Measurements from ENCODE around the gene RPLP1. TPM values are rescaled to one million over a fixed set of nuclear protein-coding genes. Genes with fewer than 3 reads are reported as not detected.

Gene RPLP1
- total RNA-seq, 1 donor from 2014 or later = 1,299 TPM

DNA sequence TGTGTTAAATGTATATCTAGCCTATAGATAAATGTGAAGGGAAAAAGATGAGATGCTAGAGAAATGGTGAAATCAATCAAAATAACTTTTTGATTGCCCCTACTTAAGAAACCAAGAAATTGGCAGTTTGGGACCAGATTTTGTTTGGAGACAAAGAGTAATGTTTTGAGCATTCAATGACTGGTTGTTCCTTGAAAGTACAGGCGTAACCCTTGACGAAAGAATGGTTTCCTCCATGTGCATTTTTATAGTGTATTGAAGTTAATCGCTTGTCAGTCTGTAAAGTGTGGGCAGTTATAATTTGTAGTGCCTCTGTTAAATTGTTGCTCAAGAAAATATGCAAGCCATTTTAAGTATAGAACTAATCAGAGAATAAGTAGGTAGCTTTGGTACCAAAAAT lies 37.2 kb upstream of the RPLP1 start:
- no peaks in the 10 kb centered on the region for H3K27me3 ChIP-seq (ENCODE audit: low read depth)
- H3K4me1 ChIP-seq = peaks cover 15% of the 10 kb centered on the region
- intact Hi-C loops (cut with micrococcal nuclease) = no loop called here
- TF ChIP-seq CTCF (IDR thresholded peaks at IDR 0.05; ENCODE audit: borderline replicate concordance) = no peak
- H3K4me3 ChIP-seq = no peak overlapping the region
- H3K36me3 ChIP-seq = no peaks in the 10 kb centered on the region
- no peak for DNase-seq
- no peaks in the 10 kb centered on the region for H3K9me3 ChIP-seq (replicated peaks)
- H3K27ac ChIP-seq (replicated peaks) = no peak overlapping the region

DNA sequence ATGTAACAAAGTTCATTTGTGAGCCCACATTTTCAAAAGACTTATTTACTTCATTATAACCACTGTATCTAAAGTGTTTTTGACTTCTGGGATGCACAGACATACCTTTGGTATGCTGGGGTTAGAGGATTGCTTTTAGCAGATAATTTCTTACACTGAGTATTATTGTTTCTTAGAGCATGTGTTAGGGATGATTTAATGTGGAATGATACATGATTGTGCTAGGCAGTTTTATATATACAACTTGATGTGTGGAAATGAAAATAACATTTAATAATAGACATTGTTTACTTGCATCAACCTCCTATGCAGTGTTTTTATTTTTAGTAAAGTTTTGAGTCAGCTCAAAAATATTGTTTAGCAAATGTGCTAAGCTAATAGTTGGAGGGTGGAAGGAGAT lies 35.0 kb upstream of the RPLP1 start:
- no peak overlapping the region for H3K4me3 ChIP-seq
- TF ChIP-seq CTCF (IDR thresholded peaks at IDR 0.05; ENCODE audit: borderline replicate concordance) = no peak
- H3K27me3 ChIP-seq (ENCODE audit: low read depth) = no peaks in the 10 kb centered on the region
- H3K36me3 ChIP-seq = no peaks in the 10 kb centered on the region
- H3K4me1 ChIP-seq = peaks cover 15% of the 10 kb centered on the region
- DNase-seq = no peak
- H3K27ac ChIP-seq (replicated peaks) = no peak overlapping the region
- intact Hi-C loops (cut with micrococcal nuclease) = no loop called here
- H3K9me3 ChIP-seq (replicated peaks) = no peaks in the 10 kb centered on the region

DNA sequence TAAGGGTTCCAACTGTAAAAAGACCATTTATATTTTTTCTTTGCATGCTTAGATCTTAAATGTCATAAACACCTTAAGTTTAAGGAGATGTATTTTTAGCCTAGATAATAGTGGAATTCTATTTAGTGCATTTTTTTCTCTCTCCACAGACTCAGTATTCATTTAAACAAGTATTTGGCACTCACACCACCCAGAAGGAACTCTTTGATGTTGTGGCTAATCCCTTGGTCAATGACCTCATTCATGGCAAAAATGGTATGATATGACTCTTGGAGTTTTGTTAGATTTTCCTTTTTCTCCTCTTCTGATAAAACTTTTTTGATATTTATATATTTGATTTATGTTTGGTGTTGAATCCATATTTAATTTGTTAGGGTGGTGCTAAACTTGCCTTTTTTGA lies 31.1 kb upstream of the RPLP1 start:
- intact Hi-C loops (cut with micrococcal nuclease) = no loop called here
- Histone ChIP-seq H3K4me3 (no peak overlapping the region), H3K36me3 (no peaks in the 10 kb centered on the region), H3K27me3 (ENCODE audit: low read depth) (no peaks in the 10 kb centered on the region), H3K4me1 (no peaks in the 10 kb centered on the region), H3K9me3 (replicated peaks) (no peaks in the 10 kb centered on the region), H3K27ac (replicated peaks) (no peak overlapping the region)
- DNase-seq = no peak
- no peak for TF ChIP-seq CTCF (IDR thresholded peaks at IDR 0.05; ENCODE audit: borderline replicate concordance)

- H3K27ac ChIP-seq (replicated peaks) = no peak overlapping the region
- H3K4me1 ChIP-seq = no peaks in the 10 kb centered on the region
- no peak for DNase-seq
- H3K4me3 ChIP-seq = no peak overlapping the region
- intact Hi-C loops (cut with micrococcal nuclease) = no loop called here
- no peaks in the 10 kb centered on the region for H3K36me3 ChIP-seq
- no peak for TF ChIP-seq CTCF (IDR thresholded peaks at IDR 0.05; ENCODE audit: borderline replicate concordance)
- no peaks in the 10 kb centered on the region for H3K9me3 ChIP-seq (replicated peaks)
- no peaks in the 10 kb centered on the region for H3K27me3 ChIP-seq (ENCODE audit: low read depth)
These were observed 30.2 kb upstream of the RPLP1 start for GRCh38 chr15:69422336-69422895.

DNA sequence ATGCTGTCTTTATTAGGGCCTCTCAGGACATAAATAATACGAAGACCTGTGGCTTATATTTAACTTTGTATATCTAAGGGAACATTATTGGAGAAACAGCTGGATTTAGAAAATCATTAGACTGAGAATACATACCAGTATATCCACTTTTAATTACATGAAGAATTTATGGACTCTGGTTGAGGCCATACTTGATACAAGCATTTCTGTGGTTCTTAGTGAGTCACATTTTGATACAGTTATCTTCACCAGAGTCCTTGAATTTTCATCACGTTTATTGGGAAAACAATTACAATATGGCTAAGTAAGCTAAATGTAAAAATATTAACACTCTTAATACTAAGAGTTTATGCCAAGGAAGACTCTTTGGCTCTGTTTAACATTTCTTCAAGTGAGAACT lies 28.6 kb upstream of the RPLP1 start:
- Histone ChIP-seq H3K27ac (replicated peaks) (no peak overlapping the region), H3K4me1 (no peaks in the 10 kb centered on the region), H3K27me3 (ENCODE audit: low read depth) (no peaks in the 10 kb centered on the region), H3K4me3 (no peak overlapping the region), H3K36me3 (no peaks in the 10 kb centered on the region), H3K9me3 (replicated peaks) (no peaks in the 10 kb centered on the region)
- intact Hi-C loops (cut with micrococcal nuclease) = no loop called here
- no peak for TF ChIP-seq CTCF (IDR thresholded peaks at IDR 0.05; ENCODE audit: borderline replicate concordance)
- no peak for DNase-seq
